Stimulated activated CD8-positive, alpha-beta memory T cell treated with anti-CD3 and anti-CD28 coated beads, Interleukin-12 subunit alpha, Interleukin-12 subunit beta, amount 100 ng/mL, for 24 hours (primary cell): ENCODE measurements around the gene INHBE.

ENCODE experiments used
- DNase-seq: peaks from one replicate; pipeline ENCODE4 v3.0.0-alpha.2; 2020; ENCODE audit errors: extremely low read depth

INHBE gene

DNA sequence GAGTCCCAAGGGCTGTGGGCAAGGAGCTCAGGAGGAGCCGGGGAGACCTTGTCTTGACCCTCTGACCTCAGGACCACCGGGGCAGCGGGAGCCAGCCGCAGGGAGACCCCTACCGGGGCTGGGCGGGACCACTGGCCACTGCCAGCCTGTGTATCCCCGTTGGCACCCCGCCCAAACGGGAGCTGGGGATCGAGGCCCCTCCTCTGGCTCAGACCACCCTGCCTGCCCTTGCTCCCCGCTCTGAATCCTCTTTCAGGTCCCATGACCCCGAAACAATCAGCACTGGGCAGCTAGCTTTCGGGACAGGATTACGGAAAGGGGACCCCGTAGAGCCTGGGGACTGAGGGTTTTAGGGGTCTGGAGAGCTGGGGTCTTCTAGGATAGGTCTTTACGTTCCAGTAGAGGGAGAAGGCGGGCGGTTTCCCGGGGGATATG, 5.8 kb downstream of the INHBE start:
- no peak for DNase-seq

DNA sequence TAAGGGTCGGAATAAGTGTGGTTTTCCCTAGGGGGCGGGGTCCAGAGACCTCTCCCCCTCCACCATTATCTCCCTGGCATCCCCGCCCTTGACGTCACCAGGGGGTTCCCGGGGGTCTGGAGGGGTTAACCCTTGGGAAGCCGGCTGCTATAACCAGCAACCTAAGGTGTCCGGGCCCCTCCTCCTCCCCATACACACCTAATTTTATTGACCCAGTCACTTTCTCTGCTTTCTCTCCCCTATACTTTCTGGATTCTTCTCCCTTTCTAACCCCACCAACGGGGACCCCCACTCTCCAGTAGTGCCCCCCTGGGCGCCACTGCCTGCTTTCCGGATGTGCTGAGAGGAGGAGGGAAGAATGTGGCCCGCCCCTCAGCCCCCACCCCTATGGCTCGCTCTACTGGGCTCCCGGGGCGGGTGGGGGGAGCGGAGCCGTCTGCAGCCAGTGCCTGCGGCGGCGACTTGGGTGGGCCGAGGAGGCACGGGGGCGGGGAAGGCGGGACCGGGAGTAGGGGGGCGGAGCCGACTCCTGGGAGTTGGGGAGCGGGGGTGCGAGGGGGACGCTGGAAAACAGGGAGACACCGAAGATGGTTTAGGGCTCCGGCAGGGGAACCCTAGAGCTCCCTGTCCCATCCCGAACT, 6.3 kb downstream of the INHBE start:
- DNase-seq: no peak

DNA sequence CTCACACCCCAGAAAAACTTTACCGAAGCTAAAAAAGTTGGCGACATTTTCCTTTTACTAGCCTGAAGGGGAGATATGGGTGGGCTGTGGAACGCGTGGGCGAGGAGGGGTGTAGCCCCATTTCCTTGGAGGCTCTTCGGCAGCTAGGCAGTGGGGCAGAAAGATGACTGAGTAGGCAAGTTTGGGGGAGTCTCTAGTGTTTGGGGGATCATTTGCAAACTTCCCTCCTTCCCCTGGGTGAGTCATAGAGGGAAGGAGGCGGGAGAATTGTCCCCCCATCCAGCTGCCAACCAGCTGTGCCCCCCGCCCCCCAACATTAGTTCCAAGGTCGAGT, 6.8 kb downstream of the INHBE start:
- no peak for DNase-seq

DNA sequence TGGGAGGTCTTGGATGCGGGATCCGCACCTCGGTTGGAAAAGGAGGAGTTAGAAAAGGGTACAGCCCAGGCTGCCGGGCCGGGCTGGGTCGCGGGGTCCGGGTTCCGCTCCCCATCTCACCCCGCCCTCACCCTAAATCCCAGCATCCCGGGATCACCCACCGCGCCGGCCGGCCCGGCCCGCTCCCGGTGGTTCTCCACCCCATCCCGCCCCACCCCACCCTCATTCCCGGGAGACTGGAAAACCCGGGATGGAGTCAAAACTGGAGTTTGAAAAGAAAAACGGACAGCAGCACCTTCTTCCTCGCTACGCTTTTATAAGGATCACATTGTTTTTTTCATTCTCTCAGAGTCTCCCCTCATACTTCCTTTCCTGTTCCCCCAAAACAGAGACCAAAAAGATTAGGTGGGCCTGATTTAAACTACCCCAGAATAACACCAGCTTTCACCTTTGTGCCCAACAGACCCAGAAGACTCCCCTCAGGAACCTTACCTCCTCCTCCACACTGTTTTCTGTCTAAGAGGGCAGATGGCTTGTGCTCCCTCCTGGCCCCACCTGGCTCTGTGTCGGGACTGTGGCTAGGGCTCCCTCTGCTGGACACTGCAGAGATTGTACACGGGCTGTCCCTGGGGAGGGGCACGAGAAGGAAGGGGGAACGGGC, 7.3 kb downstream of the INHBE start:
- peak; percentile 66 for DNase-seq

DNA sequence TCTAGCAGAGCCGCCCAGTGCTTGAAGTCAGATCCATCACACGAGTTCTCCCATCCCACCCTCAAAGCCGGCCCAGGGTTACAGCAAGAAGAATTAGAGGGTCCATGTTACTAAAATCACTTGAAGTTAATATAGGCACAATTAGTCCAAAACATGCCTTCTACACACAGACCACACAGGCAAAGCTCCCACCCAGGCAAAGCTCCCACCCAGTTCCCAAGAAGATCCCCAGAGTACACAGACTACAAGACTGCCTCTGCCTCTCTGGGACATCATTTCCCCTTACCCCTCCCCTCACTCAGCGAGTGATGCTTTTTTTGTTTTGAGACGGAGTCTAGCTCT, 7.8 kb downstream of the INHBE start:
- DNase-seq: no peak

DNA sequence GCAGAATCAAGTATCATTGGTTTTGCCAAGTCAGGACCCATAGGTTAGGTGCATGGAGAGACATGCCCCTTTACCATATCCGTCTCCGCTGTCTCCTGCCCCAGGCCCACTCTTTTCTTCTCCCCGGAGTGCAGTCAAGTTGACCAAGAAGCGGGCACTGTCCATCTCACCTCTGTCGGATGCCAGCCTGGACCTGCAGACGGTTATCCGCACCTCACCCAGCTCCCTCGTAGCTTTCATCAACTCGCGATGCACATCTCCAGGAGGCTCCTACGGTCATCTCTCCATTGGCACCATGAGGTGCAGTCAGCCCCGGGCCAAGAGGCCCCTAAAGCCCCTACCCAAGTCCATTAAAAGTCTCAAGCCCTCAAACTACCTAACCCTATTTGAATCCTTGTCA, 9.5 kb downstream of the INHBE start:
- DNase-seq: no peak

DNA sequence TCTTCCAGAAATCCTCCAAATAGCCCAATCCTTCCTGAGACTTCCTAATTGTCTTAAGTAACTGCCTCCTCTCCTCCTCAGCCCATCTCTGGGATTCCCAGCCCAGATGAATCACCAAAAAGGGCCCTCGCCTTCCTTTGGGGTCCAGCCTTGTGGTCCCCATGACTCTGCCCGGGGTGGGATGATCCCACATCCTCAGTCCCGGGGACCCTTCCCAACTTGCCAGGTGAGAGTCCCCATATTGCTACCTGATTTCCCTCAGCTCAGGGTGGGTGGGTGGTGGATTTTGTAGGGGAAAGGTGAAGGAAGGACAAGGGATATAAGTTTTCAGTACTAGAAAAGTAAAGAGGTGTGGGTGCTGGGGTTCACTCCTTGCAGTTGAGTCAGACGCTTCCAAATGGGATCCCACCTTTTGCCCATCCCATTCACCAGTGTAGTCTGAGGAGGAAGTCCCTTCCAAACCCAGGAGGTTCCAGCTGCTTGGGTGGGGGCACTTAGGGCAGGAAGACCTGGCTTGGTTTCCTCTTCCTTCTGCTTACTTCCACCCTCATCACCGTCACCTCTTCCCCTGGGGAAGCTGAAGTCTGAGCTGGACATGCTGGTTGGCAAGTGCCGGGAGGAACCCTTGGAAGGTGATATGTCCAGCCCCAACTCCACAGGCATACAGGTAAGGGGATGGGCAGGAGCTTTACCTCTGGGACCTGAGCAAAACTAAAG, 10.1 kb downstream of the INHBE start:
- DNase-seq: no peak

DNA sequence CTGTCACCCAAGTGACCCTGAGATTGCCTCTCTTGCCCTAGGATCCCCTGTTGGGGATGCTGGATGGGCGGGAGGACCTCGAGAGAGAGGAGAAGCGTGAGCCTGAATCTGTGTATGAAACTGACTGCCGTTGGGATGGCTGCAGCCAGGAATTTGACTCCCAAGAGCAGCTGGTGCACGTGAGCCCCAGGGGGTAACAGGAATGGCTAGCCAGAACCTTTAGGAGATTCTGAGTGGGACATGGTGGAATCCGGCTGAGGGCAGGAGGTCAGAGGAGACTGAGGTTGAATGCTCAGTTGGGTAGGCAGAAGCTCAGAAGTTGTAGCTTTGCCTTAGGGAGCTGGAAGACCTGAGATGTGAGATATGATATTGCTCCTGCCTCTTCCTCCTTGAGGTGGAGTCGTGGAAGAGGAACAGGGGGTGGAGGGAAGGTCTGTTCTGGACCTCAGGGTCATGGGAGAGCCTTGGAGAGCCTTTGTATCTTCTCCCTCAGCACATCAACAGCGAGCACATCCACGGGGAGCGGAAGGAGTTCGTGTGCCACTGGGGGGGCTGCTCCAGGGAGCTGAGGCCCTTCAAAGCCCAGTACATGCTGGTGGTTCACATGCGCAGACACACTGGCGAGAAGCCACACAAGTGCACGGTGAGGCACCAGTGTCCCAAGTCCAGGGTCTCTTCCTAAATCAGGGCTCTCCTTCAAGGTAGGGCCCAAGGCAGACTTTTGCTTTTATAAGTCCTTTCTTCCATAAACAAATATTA, 10.8 kb downstream of the INHBE start:
- DNase-seq: no peak

DNA sequence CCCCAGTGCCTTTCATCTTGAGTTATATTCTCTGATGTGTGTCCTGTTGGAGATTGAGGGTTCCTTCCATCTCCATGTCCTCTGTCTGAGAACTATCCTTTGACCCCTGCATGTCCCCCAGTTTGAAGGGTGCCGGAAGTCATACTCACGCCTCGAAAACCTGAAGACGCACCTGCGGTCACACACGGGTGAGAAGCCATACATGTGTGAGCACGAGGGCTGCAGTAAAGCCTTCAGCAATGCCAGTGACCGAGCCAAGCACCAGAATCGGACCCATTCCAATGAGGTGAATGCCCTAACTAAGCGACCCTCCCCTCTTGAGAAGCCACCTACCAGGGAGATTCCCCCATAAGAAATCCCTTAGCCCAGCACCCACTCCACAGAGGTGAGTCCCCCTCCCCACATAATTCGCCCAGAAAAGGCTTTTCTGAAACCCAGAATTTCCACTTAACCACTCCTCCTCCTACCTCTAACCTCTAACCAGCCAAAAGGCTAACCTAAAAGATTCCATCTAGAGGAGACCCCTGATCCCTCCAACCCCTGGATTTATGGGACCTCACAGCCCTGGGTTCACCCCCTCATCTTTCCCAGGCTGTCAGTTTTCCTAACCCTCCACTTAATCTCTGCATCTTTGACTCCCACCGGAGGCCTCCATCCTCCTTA, 12.2 kb downstream of the INHBE start:
- DNase-seq: no peak

DNA sequence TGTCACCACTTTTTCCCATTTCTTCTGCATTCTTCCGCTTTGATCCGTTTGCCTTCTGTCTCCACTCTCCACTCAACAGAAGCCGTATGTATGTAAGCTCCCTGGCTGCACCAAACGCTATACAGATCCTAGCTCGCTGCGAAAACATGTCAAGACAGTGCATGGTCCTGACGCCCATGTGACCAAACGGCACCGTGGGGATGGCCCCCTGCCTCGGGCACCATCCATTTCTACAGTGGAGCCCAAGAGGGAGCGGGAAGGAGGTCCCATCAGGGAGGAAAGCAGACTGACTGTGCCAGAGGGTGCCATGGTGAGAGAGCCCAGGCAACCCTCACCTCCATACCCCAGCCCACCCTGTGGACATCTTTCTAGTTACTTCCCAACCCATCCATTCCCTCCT, 12.8 kb downstream of the INHBE start:
- DNase-seq: no peak

DNA sequence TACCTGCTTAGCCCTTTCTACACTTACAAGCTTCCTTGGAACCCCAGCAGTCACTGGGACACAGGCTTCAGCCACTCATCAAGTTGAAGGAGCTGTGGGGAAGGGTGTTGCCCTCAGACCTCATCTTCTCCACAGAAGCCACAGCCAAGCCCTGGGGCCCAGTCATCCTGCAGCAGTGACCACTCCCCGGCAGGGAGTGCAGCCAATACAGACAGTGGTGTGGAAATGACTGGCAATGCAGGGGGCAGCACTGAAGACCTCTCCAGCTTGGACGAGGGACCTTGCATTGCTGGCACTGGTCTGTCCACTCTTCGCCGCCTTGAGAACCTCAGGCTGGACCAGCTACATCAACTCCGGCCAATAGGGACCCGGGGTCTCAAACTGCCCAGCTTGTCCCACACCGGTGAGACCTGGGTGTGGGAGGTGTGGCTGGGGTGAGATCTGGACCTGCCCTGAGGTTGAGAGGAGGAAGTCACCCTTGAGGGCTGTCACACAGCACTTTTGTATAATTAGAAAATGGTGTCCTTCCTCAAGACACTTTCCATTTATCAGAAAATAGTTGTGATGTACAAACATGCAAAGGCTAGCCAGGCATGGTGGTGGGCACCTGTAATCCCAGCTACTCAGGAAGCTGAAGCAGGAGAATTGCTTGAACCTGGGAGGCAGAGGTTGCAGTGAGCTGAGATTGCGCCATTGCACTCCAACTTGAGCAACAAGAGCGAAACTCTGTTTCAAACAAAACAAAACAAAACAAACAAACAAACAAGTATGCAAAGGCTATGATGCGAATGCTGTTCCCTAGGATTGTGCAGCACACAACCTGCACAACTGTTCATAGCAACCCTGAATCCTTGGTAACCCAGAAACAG, 14.4 kb downstream of the INHBE start:
- DNase-seq: no peak

DNA sequence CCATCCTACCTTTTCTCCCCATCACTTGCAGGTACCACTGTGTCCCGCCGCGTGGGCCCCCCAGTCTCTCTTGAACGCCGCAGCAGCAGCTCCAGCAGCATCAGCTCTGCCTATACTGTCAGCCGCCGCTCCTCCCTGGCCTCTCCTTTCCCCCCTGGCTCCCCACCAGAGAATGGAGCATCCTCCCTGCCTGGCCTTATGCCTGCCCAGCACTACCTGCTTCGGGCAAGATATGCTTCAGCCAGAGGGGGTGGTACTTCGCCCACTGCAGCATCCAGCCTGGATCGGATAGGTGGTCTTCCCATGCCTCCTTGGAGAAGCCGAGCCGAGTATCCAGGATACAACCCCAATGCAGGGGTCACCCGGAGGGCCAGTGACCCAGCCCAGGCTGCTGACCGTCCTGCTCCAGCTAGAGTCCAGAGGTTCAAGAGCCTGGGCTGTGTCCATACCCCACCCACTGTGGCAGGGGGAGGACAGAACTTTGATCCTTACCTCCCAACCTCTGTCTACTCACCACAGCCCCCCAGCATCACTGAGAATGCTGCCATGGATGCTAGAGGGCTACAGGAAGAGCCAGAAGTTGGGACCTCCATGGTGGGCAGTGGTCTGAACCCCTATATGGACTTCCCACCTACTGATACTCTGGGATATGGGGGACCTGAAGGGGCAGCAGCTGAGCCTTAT, 15.3 kb downstream of the INHBE start:
- no peak for DNase-seq

DNA sequence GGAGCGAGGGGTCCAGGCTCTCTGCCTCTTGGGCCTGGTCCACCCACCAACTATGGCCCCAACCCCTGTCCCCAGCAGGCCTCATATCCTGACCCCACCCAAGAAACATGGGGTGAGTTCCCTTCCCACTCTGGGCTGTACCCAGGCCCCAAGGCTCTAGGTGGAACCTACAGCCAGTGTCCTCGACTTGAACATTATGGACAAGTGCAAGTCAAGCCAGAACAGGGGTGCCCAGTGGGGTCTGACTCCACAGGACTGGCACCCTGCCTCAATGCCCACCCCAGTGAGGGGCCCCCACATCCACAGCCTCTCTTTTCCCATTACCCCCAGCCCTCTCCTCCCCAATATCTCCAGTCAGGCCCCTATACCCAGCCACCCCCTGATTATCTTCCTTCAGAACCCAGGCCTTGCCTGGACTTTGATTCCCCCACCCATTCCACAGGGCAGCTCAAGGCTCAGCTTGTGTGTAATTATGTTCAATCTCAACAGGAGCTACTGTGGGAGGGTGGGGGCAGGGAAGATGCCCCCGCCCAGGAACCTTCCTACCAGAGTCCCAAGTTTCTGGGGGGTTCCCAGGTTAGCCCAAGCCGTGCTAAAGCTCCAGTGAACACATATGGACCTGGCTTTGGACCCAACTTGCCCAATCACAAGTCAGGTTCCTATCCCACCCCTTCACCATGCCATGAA, 16.0 kb downstream of the INHBE start:
- DNase-seq: no peak

DNA sequence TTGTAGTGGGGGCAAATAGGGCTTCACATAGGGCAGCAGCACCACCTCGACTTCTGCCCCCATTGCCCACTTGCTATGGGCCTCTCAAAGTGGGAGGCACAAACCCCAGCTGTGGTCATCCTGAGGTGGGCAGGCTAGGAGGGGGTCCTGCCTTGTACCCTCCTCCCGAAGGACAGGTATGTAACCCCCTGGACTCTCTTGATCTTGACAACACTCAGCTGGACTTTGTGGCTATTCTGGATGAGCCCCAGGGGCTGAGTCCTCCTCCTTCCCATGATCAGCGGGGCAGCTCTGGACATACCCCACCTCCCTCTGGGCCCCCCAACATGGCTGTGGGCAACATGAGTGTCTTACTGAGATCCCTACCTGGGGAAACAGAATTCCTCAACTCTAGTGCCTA, 16.6 kb downstream of the INHBE start:
- no peak for DNase-seq

DNA sequence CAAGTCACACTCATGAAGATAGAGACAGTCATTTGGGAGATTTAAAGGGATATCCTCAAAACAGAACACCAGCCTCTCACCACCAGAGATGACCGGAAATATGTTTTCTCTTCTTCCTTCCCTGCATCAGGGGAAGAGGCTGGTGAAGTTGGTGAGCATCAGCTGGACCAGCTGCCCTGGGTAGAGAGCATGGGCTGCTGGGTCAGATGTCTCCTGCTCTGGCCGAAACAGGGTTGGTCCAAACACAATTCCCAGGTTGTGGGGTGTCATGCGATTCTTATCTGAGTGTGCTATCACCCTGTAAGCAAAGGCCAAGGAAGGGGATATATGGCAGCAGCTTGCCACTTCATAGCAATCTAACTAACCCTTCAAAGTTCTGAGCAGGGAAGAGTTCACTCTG, 17.3 kb downstream of the INHBE start:
- DNase-seq: no peak

DNA sequence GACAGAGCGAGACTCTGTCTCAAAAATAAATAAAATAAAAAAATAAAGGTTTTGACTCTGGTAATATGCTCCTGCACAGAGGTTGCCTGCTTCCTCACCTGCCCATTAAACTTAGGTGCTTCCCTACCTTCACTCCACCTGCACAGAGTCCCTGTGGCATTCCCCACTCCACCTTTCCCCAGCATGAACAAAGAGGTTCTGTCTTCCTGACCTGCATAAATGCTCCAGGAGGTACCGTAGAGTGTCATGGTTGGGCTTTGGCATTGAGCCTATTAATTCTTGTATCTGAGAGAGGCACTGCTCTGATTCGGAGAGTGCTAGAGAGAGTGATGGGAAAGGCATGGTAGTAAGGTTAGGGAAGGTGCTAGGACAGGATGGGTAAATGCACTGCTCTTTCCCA, 18.3 kb downstream of the INHBE start:
- no peak for DNase-seq

DNA sequence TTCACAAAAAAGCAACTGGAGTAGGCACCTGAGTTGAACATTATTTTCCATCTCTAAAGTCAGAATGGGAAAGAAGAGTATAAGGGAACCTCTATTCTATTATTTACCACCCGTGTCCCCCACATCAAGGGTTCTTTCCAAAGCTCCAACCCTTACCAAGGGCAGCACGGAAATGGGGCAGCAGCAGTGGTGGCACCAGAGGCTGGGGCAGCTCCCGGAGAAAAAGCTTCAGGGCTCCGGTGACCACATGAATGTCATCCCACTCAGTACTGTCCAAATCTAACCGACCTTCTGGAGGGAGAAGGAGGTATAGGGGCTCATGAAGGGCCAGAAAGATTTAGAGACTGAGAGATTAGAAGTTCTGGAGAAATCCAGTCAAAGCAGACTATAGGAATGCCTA, 18.8 kb downstream of the INHBE start:
- DNase-seq: no peak

DNA sequence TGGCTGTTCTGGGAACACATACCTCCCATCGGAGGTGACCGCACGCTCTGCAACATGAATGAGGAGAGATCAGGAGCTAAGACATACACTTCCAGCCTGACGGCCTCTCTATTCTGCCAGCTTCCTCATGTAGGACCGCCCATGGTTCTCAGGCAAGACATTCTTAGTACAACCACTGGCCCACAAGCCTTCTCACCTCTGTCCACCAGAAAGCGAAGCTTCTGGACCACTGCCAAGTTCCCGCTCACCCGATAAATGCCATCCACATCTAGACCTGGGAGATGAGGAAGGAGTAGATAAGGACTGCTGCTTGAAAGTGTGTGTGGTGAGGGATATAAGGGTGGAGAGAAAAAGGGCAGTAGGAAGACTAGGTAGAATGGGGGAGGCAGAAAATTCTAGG, 19.3 kb downstream of the INHBE start:
- DNase-seq: no peak

DNA sequence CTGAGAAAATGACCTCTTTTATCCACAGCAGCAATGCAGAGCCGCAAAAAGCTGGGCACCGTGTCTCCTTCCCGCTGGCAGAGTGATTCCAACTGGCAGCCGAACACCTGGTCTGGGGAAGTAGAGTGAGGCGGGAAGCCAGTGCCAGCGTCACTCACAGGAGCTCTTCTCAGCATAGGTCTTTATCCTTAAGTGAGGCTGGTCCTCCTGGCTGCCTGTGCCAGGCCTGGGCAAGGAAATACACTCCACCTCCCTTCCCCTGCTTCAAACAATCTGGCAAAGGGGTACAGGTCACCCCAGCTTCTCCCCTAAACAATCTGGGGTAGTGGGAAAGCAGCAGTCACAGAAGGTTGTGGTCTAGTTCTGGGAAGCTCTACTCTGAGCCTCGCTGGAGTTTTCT, 19.8 kb downstream of the INHBE start:
- DNase-seq: no peak
